Osteocyte (in vitro differentiated cells): ENCODE results near the gene CDCP2. TPM values are rescaled to one million over a fixed set of nuclear protein-coding genes. Genes with fewer than 3 reads are reported as not detected.

ENCODE experiments used
- DNase-seq: peaks from one replicate; pipeline ENCODE4 v3.0.0; 2021; ENCODE audit warnings: mixed read lengths; ENCODE audit not compliant: unreplicated experiment; ENCODE audit errors: extremely low spot score
- H3K27ac Mint-ChIP-seq: one replicate; pipeline ENCODE4 v1.8.0; 2021; ENCODE audit warnings: mild to moderate bottlenecking, mixed read lengths; ENCODE audit not compliant: unreplicated experiment
- H3K27me3 Mint-ChIP-seq: one replicate; pipeline ENCODE4 v1.8.0; 2021; ENCODE audit warnings: mixed read lengths; ENCODE audit not compliant: unreplicated experiment
- H3K36me3 Mint-ChIP-seq: one replicate; pipeline ENCODE4 v1.8.0; 2021; ENCODE audit warnings: mixed read lengths; ENCODE audit not compliant: unreplicated experiment
- H3K4me1 Mint-ChIP-seq: one replicate; pipeline ENCODE4 v1.8.0; 2021; ENCODE audit warnings: mixed read lengths; ENCODE audit not compliant: unreplicated experiment
- H3K4me3 Mint-ChIP-seq: one replicate; pipeline ENCODE4 v1.8.0; 2021; ENCODE audit warnings: mild to moderate bottlenecking, moderate library complexity, mixed read lengths; ENCODE audit not compliant: unreplicated experiment
- H3K9me3 Mint-ChIP-seq: one replicate; pipeline ENCODE4 v1.8.0; 2021; ENCODE audit warnings: mixed read lengths; ENCODE audit not compliant: unreplicated experiment
- total RNA-seq: library from RNA; stranded (reverse); gene quantifications from 2 replicates; pipeline ENCODE4 v1.2.1, GENCODE V29; 2021
- TF ChIP-seq, protein P1 (sequence below): fragments of 200-600 bp; sonication (generic); IDR thresholded peaks from 2 replicates; pipeline ENCODE4 v1.5.0; 2021; ENCODE audit warnings: antibody characterized with exemption, mild to moderate bottlenecking, moderate library complexity

CDCP2 gene
- total RNA-seq, 1 donor from 2014 or later, result not detected

DNA sequence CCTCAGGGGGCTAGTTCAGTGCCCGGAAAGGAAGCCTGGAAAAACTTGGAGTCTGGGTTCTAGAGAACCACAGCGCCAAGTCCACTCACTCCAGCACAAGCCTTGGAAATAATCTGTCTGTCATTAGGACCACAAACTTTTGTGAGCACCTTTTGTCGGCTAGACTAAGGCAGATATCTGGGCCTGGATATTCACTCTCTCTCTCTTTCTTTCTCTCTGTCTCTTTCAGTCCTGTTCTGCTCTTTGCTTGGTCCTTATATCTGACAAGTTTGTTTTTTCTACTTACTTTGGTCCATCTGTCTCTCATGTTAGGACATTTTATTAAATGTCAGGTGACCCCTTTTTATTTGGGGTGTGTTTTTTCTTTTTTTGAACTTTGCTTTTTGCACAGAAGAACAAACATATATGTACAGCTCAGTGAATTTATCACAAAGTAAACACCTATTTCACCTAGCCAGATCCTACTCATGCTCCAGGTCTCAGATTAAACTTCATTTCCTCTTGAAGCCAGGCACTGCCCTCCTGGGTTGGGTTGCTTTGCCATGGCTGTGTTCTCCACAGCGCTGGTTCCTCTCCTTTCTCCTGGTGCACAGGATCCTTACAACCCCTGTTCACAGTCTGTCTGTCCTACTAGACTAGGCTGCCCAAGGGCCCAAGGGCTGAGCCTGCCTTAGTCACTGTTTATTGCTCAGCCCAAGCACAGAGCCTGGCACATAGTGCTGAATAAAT, 58.6 kb downstream of the CDCP2 start:
- no peak for DNase-seq
- no peaks in the 10 kb centered on the region for H3K27me3 Mint-ChIP-seq
- no peak overlapping the region for H3K4me3 Mint-ChIP-seq
- TF ChIP-seq, protein P1, sequence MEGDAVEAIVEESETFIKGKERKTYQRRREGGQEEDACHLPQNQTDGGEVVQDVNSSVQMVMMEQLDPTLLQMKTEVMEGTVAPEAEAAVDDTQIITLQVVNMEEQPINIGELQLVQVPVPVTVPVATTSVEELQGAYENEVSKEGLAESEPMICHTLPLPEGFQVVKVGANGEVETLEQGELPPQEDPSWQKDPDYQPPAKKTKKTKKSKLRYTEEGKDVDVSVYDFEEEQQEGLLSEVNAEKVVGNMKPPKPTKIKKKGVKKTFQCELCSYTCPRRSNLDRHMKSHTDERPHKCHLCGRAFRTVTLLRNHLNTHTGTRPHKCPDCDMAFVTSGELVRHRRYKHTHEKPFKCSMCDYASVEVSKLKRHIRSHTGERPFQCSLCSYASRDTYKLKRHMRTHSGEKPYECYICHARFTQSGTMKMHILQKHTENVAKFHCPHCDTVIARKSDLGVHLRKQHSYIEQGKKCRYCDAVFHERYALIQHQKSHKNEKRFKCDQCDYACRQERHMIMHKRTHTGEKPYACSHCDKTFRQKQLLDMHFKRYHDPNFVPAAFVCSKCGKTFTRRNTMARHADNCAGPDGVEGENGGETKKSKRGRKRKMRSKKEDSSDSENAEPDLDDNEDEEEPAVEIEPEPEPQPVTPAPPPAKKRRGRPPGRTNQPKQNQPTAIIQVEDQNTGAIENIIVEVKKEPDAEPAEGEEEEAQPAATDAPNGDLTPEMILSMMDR, result no peak
- H3K4me1 Mint-ChIP-seq, result no peaks in the 10 kb centered on the region
- H3K9me3 Mint-ChIP-seq, result no peaks in the 10 kb centered on the region
- H3K27ac Mint-ChIP-seq, result no peak overlapping the region
- H3K36me3 Mint-ChIP-seq, result peaks cover 15% of the 10 kb centered on the region

GRCh38 chr1:54091666-54092065, 61.1 kb downstream of the CDCP2 start:
- Mint-ChIP-seq H3K27ac (no peak overlapping the region), H3K36me3 (peaks cover 8% of the 10 kb centered on the region), H3K4me3 (no peak overlapping the region), H3K9me3 (no peaks in the 10 kb centered on the region), H3K4me1 (no peaks in the 10 kb centered on the region), H3K27me3 (no peaks in the 10 kb centered on the region)
- TF ChIP-seq, protein P1, result no peak
- no peak for DNase-seq

- DNase-seq, result no peak
- Mint-ChIP-seq H3K4me1 (no peaks in the 10 kb centered on the region), H3K36me3 (peaks cover 4% of the 10 kb centered on the region), H3K27me3 (no peaks in the 10 kb centered on the region), H3K4me3 (no peak overlapping the region), H3K27ac (no peak overlapping the region), H3K9me3 (no peaks in the 10 kb centered on the region)
- TF ChIP-seq, protein P1, result no peak
These were observed 64.4 kb downstream of the CDCP2 start for GRCh38 chr1:54088385-54088784.

DNA sequence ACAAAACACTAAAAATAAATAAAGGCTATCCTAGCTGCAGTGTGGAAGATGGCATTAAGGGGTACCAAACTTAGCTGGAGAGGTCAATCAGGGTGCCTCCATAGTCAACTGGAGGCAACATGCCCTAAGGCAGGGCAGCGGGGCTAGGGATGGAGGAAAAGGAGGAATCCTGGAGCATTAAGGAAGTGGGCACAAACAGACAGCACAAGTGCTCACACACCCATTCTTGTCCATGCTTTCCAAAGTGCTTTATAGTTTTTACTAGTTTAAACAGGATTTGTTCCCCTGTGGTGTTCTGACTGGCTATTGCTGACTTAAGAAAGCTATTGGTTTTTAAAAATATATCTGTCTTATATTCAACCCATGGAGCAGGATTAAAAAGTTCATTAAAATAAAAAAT, 66.0 kb downstream of the CDCP2 start:
- no peaks in the 10 kb centered on the region for H3K4me1 Mint-ChIP-seq
- TF ChIP-seq, protein P1, result no peak
- no peaks in the 10 kb centered on the region for H3K9me3 Mint-ChIP-seq
- DNase-seq, result no peak
- H3K36me3 Mint-ChIP-seq, result peaks cover 4% of the 10 kb centered on the region
- no peaks in the 10 kb centered on the region for H3K27me3 Mint-ChIP-seq
- H3K27ac Mint-ChIP-seq, result no peak overlapping the region
- no peak overlapping the region for H3K4me3 Mint-ChIP-seq

GRCh38 chr1:54084794-54085193, 68.0 kb downstream of the CDCP2 start:
- TF ChIP-seq, protein P1, result no peak
- H3K9me3 Mint-ChIP-seq, result no peaks in the 10 kb centered on the region
- H3K27ac Mint-ChIP-seq, result no peak overlapping the region
- no peaks in the 10 kb centered on the region for H3K4me1 Mint-ChIP-seq
- H3K27me3 Mint-ChIP-seq, result no peaks in the 10 kb centered on the region
- H3K36me3 Mint-ChIP-seq, result peaks cover 6% of the 10 kb centered on the region
- H3K4me3 Mint-ChIP-seq, result no peak overlapping the region
- DNase-seq, result no peak

Other genes starting within 250 kb of the CDCP2 start
- gene IFT25, start 207.3 kb downstream of the CDCP2 start, total RNA-seq, result 29.2 and 29.9 TPM in 2 replicates
- 30.1 and 32.8 TPM in 2 replicates for gene LRRC42, start 206.7 kb downstream of the CDCP2 start, total RNA-seq
- not detected in 2 replicates for gene LDLRAD1, start 134.8 kb downstream of the CDCP2 start, total RNA-seq
- 399 and 409 TPM in 2 replicates for gene TMEM59, start 99.8 kb downstream of the CDCP2 start, total RNA-seq
- 3.1 and 3.9 TPM in 2 replicates for gene TCEANC2, start 99.4 kb downstream of the CDCP2 start, total RNA-seq
- gene CYB5RL, start 47.0 kb upstream of the CDCP2 start, total RNA-seq, result 10.7 and 12.4 TPM in 2 replicates
- 73.7 and 78.2 TPM in 2 replicates for gene MRPL37, start 47.2 kb upstream of the CDCP2 start, total RNA-seq